Fibroblast of the aortic adventitia (primary cell): ENCODE measurements around the gene FBXW8. TPM values are rescaled to one million over a fixed set of nuclear protein-coding genes. Genes with fewer than 3 reads are reported as not detected.
A peak's percentile ranks its signal among the peaks of the same experiment; 100 is the strongest.

Experiments
- DNase-seq: peaks from one replicate; pipeline ENCODE4 v3.0.0-alpha.2; 2010; ENCODE audit warnings: low read depth
- H3K4me3 ChIP-seq: 2 replicates; pipeline ENCODE4 v1.5.1; 2011; ENCODE audit warnings: low read depth, mild to moderate bottlenecking, control low read depth, low read length, moderate library complexity
- CTCF ChIP-seq: IDR thresholded peaks from 2 replicates; pipeline ENCODE4 v1.5.1; 2011; ENCODE audit warnings: mild to moderate bottlenecking, low read length, control low read depth, inconsistent platforms; ENCODE audit not compliant: insufficient read depth
- total RNA-seq: library from RNA; depleted of rRNA; stranded (reverse); fragments of >200 nt; gene quantifications from 2 replicates; pipeline ENCODE4 v1.2.3, GENCODE V29; 2012; ENCODE audit warnings: low replicate concordance

FBXW8 gene
- total RNA-seq, 1 donor = 11.2 TPM

GRCh38 chr12:116870306-116870705 lies 40.4 kb upstream of the FBXW8 start:
- no peak for DNase-seq
- TF ChIP-seq CTCF = no peak
- H3K4me3 ChIP-seq = no peak overlapping the region

DNA sequence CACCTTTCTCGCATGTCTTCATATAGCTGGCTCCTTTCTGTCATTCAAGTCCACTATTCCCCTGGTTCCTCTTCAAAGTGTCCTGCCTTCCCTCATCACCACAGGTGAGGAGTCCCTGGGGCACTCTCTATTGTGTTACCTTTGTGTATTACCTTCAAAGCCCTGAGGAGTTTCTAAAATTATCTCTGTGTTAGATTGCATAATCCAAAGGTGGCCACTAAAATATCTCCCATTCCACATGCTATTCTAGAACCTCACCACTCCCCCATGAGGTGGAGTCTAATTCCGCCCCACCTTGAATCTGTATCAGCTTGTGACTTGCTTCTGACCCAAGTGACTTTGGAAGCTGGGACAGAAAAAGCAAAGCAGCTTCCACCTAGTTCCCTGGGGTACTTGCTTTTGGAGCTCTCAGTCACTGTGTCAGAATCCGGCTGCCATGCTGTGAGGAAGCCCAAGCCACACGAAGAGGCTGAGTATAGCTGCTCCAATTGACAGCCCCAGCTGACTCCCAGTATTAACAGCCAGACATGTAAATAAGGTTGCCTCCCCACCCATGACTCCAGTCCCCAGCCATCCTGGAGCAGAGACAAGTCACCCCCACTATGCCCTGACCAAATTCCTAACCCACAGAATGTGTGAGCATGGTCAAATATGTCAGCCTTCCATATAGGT lies 36.3 kb upstream of the FBXW8 start:
- DNase-seq = no peak
- no peak overlapping the region for H3K4me3 ChIP-seq
- no peak for TF ChIP-seq CTCF

- H3K4me3 ChIP-seq = no peak overlapping the region
- TF ChIP-seq CTCF = no peak
- no peak for DNase-seq
These were observed 34.4 kb upstream of the FBXW8 start for GRCh38 chr12:116876151-116876869.

DNA sequence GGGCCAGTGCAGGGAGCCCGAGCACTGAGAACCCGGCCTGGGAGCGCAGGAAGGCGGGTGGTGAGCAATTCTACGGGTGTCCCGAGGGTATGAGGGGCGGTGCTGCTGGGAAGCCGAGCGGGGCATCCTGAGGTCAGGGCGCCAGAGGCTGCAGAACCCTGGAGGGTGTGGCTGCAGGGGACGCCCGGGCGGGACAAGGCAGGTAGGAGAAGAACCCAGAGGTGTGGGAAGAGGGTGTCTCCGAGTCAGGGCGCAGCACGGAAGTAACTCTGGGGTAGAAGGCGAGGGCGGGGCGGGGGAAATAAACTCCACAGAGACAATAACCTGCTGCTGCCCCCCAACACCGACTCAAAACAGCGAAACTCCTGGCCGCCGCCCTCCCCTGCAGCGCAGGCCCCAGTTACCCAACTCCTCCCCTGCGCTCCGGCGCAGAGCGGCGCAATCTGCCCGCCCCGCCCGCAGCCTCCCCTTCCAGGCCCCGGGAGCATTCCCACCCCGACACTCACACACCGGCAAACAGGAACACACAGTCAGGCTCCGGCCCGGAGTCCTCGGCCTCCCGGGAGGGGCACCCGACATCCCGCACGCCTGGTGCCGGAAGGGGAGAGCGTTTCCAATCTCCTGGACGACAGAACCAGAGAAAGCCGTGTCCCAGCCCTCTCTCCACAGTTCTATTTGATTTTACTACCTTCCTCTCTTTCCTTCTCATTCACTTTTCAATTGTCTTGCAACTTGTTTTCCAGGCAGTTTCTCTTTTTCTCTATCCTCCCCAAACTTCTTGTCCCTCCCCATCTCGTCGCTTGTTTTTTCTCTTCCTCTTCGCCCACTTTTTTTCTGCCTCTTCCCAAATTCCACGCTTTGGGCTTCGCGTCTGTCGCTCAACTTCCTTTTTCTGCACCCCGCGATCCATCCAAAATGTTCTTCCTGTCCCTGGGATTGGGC lies 31.9 kb upstream of the FBXW8 start:
- peak overlapping the region; percentile 31 for H3K4me3 ChIP-seq
- peak; percentile 26 for DNase-seq
- no peak for TF ChIP-seq CTCF

- no peak for TF ChIP-seq CTCF
- H3K4me3 ChIP-seq = no peak overlapping the region
These were observed 31.1 kb upstream of the FBXW8 start for GRCh38 chr12:116879509-116880212.

DNA sequence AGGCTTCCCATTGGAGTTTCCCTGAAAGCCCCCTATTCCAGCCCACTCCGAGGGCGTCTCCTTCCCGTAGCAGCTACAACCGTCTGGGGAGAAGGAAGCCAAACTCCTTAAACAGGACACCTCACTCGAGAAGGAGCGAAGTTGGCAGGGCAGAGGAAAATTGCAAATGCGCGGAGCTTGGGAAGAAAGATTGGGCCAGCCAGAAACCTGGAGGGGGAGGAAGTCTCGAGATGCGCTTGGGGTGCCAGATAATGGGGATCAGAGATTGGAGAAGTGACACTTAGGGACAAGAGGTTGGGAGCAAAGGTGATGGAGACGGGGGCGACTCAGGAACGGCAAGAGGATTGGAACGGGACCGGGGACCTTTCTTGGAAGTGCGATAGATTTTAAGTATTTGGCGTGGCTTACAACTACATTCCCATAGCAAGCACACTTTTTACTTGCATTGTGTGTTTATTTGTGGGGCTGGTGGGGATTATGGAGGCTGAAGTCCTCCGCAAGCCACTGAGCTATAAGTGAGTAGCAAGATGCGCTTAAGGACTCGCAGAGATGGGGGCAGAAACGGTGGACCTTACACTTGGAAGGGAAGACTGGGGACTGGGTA lies 30.4 kb upstream of the FBXW8 start:
- H3K4me3 ChIP-seq = no peak overlapping the region
- TF ChIP-seq CTCF = no peak
- peak; percentile 27 for DNase-seq

More at GRCh38 chr12:116879509-116880212, 31.1 kb upstream of the FBXW8 start:
- DNase-seq = no peak
